NCI-H524 (cell line): ENCODE results near the gene PRKN.
"Not testable (repeated sequence)": the region's sequence is repeated elsewhere in the genome, so short reads cannot be mapped to it uniquely, and the experiment has no call there.

Source experiments
- DNase-seq, 2 experiments: peaks; one replicate each; lab custom pipeline; 2025; lab: John Stamatoyannopoulos, UW

The PRKN gene

GRCh38 chr6:162450358-162450757 is 277.2 kb downstream of the PRKN start:
- DNase-seq = no peak

DNA sequence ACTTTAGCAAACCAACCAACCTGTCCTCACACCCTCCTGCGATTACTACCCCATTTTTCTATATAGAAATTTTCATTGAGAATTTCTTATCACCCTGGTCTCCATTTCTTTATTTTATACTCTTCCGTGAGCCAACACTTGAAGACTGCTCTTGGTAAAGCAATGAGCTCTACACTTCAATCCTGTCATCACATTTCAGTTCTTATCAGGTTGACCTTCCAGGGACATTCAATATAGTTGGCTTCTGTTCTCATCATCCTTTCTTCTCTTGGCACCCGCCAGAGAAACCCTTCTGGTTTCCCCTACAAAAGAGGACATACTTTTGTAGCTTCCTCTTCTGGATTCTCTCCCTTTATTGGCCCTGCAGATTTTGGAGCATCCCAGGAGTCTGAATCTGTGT is 279.3 kb downstream of the PRKN start:
- no peak for DNase-seq

- DNase-seq = peak in 1 of 2 experiments; percentile 44
Observed at GRCh38 chr6:162443101-162443500, 284.5 kb downstream of the PRKN start.

GRCh38 chr6:162442687-162443086 is 284.9 kb downstream of the PRKN start:
- peak; percentile 85 to 89 for DNase-seq

- DNase-seq = no peak
Observed at GRCh38 chr6:162441991-162442390, 285.6 kb downstream of the PRKN start.

DNA sequence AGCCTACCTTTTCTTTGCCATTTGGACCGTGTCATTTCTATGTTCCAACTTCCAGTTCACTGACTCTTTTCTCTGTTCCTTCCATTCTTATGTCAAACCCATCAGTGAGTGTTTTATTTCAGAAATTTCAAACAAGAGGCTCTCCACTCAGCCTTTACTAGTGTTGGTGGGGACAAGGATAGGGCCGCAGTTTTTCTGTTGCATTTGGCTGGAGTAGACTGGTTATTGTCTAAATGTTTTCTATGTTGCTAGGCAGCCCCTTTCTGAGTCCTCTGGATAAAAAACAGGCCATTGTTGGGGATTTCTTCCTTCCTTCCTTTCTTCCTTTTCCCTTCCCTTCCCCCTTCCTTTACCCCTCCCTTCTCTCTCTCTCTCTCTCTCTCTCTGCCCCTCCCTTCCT is 288.6 kb downstream of the PRKN start:
- no peak for DNase-seq

DNA sequence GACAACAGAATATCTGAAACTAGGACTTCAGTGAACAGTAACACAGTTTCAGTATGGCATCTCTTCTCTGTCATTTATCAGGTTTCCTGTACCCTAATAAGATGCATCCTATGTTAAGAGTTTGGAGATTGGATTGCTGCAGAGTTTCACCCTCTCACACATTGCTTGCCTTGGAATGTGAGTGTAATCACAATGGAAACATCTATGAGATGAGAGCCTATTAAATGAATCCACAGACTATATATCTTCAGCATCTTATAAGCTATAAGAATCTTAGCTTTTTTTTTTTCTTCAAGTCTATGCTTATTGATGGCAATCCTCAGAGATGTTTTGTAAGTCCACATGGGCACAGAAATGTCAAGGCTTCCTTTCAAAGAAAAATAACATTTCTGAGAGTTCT is 292.5 kb downstream of the PRKN start:
- no peak for DNase-seq

DNA sequence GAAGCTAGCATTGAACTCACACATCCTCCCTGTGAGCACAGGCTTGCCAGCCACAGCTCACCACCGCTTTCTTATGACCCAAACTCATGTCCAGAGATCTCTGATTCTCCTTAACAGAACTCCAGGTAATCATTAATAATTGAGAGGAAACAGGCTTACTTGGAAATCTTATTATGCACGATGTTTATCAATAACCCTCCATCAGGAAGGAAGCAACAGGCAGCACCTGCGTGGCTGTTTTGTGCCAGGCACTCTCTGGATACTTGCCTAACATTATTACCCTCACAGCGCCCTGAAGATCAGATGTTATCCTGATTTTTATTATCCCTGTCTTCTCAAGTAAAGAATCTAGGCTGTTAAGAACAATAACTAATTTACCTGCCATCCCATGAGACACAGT is 306.6 kb downstream of the PRKN start:
- DNase-seq = no peak

- peak; percentile 84 to 91 for DNase-seq
Observed at GRCh38 chr6:162416831-162417537, 310.6 kb downstream of the PRKN start.

- DNase-seq = no peak
Observed at GRCh38 chr6:162416307-162416706, 311.3 kb downstream of the PRKN start.

DNA sequence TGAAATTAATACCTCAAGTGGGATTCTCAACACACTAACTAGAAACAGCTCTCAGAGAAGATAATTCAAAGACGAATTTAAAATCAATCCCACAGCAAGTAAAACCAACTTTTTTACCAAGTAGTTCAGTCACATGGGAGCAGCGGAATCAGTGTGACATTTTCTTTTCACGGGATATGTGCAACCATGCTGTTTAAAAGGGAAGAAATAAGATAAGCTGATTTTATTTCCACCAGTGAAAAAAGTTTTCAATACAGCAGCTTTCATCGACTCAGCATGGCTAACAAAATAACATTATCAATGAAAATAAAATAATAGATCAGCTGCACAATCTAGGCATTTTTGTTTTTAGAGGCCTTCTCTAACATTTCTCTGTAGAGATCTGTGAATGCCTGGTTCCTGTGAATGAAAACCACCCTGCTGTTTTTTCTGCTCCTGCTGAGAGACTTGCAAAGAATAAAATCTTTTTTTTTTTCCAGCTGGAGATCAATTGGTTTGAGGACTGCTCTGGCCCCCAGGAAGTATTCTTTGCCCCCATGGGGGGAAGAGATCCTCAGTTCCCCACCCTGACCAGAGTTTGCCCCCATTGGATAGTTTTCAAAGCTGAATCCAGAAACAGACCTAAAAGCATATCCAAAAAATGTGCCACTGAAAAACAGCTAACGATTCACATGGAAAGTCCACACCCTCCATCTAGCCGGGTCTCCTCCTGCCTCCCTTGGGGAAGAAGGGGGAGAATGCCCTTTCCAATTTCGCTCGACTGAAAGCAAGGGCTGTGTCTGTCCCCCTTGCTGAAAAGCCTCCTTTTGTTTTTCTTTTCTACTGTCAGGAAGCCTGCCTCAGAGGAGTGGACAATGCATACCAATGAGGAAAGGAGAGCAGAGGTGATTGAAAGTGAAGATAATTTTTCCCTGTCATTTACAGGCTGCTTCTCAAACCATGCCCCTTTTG is 317.6 kb downstream of the PRKN start:
- no peak for DNase-seq

DNA sequence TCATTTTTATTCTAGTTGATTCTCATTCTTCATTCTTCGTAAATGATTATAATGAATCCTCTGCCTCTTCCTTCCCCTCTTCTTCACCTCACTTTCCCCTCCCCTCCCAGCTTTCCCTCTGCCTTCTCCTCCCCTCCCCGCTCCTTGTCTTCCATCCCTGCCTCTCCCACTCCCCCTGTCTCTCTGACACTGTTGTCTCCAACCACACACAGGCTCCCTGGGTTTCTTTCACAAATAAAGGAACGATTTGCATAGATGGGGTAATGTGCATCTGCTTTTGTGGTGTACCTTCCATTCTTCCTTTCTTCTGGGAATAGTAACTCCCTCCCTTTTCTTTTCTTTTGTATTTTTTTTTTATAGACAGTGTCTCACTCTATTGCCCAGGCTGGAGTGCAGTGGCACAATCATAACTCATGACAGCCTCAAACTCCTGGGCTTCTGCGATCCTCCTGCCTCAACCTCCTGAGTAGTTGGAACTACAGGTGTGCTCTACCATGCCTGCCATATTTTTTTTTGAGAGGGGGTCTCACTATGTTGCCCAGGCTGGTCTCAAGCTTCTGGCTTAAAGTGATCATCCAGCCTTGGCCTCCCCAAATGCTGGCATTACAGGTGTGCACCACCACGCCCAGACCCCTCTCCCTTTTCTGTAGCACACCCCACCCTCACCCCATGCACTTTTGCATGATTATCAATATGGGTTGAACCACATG is 318.6 kb downstream of the PRKN start:
- no peak for DNase-seq

GRCh38 chr6:162404951-162405350 is 322.6 kb downstream of the PRKN start:
- no peak for DNase-seq

GRCh38 chr6:162403031-162403430 is 324.5 kb downstream of the PRKN start:
- DNase-seq = no peak

- no peak for DNase-seq
Observed at GRCh38 chr6:162395181-162395580, 332.4 kb downstream of the PRKN start.

GRCh38 chr6:162390961-162391811 is 336.4 kb downstream of the PRKN start:
- not testable (repeated sequence) for DNase-seq

GRCh38 chr6:162389343-162390085 is 338.1 kb downstream of the PRKN start:
- DNase-seq = no peak

GRCh38 chr6:162388383-162388777 is 339.2 kb downstream of the PRKN start:
- no peak for DNase-seq

DNA sequence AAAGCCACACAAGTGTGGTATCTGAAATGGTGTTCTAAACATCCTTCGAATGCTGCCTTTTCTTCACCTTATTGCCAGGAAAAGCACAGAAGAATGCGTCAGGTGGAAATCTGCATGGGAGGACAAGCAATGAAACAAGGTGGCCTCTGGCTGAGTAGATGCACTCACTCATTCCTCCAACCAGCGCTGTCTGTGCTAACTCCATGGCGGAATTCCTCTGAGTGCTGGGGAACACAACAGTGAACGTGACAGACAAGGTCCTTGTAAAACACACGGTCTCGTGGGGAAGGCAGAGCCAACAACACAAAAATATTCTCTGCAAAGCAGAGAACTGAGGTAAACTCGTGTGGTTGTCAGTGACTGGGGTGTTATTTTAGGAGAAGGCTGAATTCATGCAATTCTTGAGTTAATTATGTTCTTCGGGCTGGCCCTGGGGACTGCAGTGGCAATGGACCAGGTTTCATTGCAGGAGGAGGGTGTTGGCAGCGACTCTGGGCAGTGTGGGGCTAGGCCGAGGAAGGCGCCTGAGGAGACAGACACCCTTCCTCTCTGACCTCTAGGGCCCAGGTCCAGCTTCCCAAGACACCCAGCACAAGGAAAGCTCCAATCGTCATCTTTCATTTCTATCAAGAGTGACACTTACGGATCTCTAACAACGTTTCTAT is 339.7 kb downstream of the PRKN start:
- no peak for DNase-seq

DNA sequence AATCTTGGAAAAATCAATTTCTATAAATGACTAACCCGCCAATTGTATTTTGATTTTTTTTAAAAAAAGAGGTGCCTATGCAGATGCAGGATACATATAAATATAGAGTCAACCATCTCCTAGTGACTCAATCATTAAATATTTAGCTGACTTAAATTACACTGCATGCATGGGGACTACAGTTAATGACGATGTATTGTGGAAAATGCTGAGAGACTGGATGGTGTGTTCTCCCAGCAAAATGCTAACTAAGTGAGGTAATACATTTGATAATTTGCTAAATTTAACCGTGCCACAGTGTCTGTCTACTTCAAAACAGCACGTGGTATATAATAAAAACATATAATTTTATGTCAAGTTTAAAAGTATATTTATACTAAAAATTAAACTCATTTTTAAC is 341.6 kb downstream of the PRKN start:
- DNase-seq = no peak
